ENCODE measurements around the gene FKBP15. TPM values are rescaled to one million over a fixed set of nuclear protein-coding genes. Genes with fewer than 3 reads are reported as not detected.
A peak's percentile ranks its signal among the peaks of the same experiment; 100 is the strongest.

Gene FKBP15
- total RNA-seq, 1 donor from 2014 or later, result 18.1 TPM

GRCh38 chr9:113186137-113186755 is 34.8 kb downstream of the FKBP15 start:
- DNase-seq, result no peak
- intact Hi-C loops (cut with DNase I), result no loop called here
- no peak for ATAC-seq (ENCODE audit: poor library complexity)

- ATAC-seq (ENCODE audit: poor library complexity) (no peak), DNase-seq (no peak)
- intact Hi-C loops (cut with DNase I), result no loop called here
Observed at GRCh38 chr9:113185271-113185670, 35.8 kb downstream of the FKBP15 start.

GRCh38 chr9:113184539-113184938 is 36.5 kb downstream of the FKBP15 start:
- DNase-seq, result no peak
- intact Hi-C loops (cut with DNase I), result no loop called here

DNA sequence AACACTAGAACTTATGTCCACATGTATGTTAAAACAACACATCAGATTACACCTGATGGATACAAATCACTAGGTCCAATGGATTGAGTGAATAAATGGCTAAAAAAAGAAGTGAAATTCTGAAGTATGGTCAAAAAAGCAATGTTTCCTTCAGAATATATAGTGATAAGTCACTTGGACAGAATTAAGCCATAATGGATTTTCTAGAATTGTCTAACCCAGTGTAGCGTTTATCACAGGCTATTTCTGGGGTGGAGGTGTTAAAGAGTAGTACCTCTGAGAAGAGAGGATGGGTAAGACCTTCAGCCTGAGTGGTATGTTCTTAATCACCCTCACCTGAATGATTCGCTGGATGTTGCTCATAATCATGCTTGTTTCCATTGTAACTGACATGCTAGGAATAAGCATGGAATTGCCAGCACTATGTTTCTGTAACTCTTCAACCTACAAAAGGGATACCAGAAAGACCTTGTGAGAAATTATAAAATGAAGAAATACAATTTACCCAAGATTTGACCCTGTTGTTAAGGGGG is 37.1 kb downstream of the FKBP15 start:
- DNase-seq, result no peak
- intact Hi-C loops (cut with DNase I), result no loop called here
- ATAC-seq (ENCODE audit: poor library complexity), result no peak

More at GRCh38 chr9:113184539-113184938, 36.5 kb downstream of the FKBP15 start:
- ATAC-seq (ENCODE audit: poor library complexity), result no peak

- ATAC-seq (ENCODE audit: poor library complexity) (no peak), DNase-seq (no peak)
- intact Hi-C loops (cut with DNase I), result no loop called here
Observed at GRCh38 chr9:113181165-113181564, 39.9 kb downstream of the FKBP15 start.

DNA sequence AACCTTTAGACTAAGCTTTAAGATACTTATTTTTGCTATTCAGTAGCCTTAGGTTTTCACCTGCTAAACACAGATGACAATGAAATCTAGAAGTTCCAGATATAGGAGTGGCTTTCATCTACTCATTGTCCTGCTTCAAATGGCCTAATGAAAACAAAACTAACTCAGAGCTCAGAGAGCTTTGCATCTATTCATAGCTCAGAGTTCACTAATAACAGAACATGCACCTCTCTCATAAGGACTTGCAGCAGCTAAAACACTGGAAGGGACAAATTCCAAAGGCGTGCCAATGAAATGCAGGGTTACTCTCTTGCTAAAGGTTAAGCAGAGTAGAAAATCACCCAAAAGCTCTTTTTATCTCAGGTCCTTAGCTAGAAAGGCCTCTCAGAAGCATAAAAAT is 41.2 kb downstream of the FKBP15 start:
- ATAC-seq (ENCODE audit: poor library complexity) (peak; percentile 89), DNase-seq (no peak)
- intact Hi-C loops (cut with DNase I), result no loop called here

GRCh38 chr9:113178087-113178486 is 43.0 kb downstream of the FKBP15 start:
- intact Hi-C loops (cut with DNase I), result no loop called here
- ATAC-seq (ENCODE audit: poor library complexity), result no peak
- no peak for DNase-seq

- intact Hi-C loops (cut with DNase I), result no loop called here
- DNase-seq, result no peak
- ATAC-seq (ENCODE audit: poor library complexity), result no peak
Observed at GRCh38 chr9:113177251-113177650, 43.8 kb downstream of the FKBP15 start.

DNA sequence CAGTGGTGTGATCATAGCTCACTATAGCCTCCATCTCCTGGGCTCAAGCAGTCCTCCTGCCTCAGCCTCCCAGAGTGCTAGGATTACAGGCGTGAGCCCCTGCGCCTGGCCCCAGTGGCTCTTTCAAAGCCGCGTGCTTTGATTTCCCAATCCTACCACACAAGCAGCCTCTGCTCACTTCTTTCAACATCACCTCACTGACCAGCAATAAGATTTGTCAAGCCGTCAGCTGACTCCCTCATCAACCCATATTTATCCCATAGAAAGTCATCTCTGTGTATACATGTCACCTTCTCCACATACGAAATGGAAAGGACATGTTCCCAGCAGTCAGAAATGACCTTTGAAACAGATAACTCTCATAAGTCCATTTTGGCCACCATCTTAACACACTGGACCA is 44.3 kb downstream of the FKBP15 start:
- ATAC-seq (ENCODE audit: poor library complexity) (no peak), DNase-seq (no peak)
- intact Hi-C loops (cut with DNase I), result no loop called here

GRCh38 chr9:113173341-113173740 is 47.7 kb downstream of the FKBP15 start:
- intact Hi-C loops (cut with DNase I), result no loop called here
- ATAC-seq (ENCODE audit: poor library complexity), result no peak
- DNase-seq, result no peak

DNA sequence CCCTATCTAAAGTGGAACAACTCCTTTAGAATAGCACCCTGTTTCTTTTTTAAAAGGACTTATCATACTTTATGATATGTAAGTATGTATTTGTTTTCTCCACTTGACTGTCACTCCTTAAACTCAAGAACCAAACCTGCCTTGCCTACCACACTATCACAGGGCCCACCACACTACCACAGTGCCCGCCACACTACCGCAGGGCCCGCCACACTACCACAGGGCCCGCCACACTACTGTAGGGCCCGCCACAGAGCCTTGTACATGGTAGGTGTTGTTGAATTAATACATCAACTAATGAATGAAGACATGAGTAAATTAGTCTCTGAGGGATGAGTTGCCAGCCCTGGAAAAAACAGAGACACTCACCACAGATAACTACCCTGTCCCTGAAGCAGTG is 52.3 kb downstream of the FKBP15 start:
- intact Hi-C loops (cut with DNase I), result no loop called here
- ATAC-seq (ENCODE audit: poor library complexity), result no peak
- no peak for DNase-seq

- DNase-seq, result no peak
- intact Hi-C loops (cut with DNase I), result no loop called here
- ATAC-seq (ENCODE audit: poor library complexity), result peak; percentile 39
Observed at GRCh38 chr9:113166039-113166438, 55.0 kb downstream of the FKBP15 start.

DNA sequence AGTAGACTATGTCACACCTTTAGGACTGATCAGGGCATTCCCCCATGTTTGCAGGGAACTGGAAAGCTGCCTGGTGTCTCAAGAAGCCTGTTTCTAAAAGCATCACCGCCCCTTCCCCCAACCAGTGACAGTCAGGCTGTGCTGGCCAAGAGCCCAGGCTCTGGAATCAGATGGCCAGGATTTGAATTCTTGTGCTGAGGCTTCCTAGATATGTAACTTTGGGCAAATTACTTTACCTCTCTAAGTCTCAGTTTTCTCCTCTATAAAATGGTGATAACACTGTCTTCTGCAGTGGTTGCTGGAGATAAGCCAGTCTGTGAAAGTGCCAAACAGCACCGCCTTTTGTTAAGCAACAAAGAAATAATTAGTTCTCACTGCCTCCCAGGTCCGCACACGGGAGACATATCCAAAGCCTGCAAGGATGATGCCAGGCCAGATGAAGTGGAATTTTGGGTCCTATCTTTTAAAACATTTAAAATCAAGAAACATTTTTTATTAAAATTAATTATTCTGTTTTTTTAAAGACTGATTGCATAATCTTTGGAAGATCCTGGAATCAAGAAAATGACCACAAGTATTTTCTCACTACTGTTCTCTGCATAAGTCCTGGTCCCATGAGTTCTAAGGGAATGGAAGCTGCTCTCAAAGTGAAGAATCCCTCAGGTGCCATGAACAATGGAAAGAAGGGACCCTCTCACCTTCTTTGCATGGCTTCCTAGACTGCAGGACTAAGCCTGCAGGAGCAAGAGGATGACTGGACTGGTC is 56.4 kb downstream of the FKBP15 start:
- ATAC-seq (ENCODE audit: poor library complexity), result peak; percentile 79
- intact Hi-C loops (cut with DNase I), result no loop called here
- DNase-seq, result peak; percentile 72

DNA sequence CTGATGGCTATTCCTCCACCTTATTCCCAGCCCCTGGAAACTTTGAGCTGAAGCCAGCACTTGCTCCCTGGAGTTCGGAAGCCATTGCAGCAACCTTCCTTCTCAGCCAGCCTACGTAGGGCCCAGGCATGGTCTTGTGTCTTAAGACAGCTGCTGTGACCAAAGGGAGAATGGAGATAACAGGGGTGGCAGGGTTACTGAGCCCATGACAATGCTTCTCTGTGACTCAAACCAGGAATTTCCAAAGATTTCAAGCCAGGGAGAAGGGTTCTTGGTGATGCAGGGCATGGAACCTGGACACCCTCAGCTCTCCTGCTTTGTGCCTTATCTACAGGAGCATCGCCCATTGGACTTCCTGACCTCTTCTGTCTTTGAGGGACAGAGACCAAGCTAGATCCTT is 58.1 kb downstream of the FKBP15 start:
- intact Hi-C loops (cut with DNase I), result no loop called here
- ATAC-seq (ENCODE audit: poor library complexity), result no peak

GRCh38 chr9:113160571-113160970 is 60.5 kb downstream of the FKBP15 start:
- intact Hi-C loops (cut with DNase I), result no loop called here
- no peak for ATAC-seq (ENCODE audit: poor library complexity)
- no peak for DNase-seq

More for the DNA sequence above, 58.1 kb downstream of the FKBP15 start:
- no peak for DNase-seq

DNA sequence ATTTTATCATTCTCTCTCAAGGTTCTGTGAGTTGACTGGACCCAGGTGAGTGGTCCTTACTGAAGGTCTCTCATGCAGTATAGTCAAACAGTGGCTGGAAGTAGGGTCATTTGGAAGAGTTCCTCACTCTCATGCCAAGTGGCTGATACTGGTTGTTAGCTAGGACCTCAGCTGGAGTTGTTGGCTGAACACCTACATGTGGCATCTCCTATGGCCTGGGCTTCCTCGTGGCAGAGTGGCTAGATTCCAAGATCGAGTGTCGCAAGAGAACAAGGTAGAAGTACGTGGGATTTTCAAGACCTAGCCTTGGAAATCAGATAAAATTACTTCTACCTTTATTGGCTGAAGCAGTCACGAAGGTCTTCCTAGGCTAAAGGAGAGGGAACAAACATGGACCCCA is 62.6 kb downstream of the FKBP15 start:
- DNase-seq (no peak), ATAC-seq (ENCODE audit: poor library complexity) (no peak)
- intact Hi-C loops (cut with DNase I), result no loop called here

DNA sequence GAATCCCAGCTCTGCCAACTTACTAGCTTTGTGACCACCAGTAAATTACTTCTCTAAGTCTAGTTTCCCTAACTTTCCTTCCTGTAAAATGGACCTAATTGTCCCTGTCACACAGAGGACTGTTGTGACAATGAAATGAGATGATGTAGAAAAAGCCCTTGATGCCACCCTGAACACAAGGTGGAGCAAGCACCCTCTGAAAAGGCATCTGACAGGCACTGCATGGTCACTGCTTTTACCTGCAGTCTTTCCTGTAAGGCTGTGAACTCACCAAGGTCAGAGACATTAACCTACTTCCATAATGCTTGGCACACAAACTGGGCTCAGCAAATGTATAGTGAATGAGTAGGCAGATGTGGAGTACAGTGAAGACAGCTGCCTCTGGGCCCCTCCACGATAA is 64.2 kb downstream of the FKBP15 start:
- ATAC-seq (ENCODE audit: poor library complexity), result no peak
- intact Hi-C loops (cut with DNase I), result no loop called here
- DNase-seq, result no peak

DNA sequence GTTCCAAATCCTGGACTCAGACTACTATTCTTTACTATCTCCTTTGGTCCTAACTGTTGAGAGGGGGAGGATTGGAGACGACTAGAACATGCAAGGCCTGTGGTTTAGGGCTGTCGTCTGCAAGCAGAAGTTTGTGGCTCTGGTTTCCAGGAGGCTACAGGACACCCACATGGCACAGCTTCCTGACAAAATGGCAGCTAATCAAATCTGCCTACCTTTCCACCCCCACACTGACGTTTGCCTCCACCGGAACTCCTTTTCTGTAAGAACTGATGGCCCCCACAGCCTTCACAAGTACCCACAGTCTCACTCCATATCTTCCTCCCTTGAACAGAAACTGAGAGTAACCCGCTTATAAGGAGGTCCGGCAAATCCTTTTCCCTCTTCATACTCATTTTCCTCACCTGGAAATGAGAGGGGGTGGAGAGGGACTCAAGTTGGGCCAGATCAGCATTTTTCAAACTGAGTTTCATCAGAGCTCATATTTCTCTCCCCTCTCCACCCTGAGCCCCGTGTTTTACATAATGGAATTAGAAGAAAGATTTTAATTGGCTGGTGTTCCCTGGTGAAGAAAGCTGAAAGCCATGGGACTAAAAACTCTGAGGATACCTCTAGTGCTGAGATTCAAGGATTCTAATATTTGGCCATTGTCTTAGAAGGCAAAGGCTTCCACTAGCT is 65.0 kb downstream of the FKBP15 start:
- DNase-seq (no peak), ATAC-seq (ENCODE audit: poor library complexity) (no peak)
- intact Hi-C loops (cut with DNase I), result no loop called here

DNA sequence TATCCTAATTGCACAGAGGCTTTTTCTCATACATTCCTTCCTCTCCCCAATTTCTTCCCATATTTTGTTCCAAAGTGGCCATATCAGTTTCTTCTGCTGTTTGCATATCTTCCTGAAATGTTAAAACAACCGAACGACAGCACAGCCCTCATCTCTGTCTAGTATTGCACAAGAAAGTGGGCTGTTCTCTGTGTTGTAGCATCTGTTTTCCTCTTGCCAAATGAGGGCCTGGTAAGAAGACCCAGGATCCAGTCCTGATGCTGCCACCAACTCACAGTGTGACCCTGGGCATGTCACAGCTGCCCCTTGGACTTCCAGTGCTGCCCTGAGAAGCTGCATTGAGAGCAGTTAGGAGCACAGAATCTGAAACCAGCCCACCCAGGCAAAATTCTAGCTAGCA is 66.1 kb downstream of the FKBP15 start:
- no peak for ATAC-seq (ENCODE audit: poor library complexity)
- intact Hi-C loops (cut with DNase I), result no loop called here

GRCh38 chr9:113154471-113154870 is 66.6 kb downstream of the FKBP15 start:
- ATAC-seq (ENCODE audit: poor library complexity), result no peak
- no peak for DNase-seq
- intact Hi-C loops (cut with DNase I), result no loop called here

More for the DNA sequence above, 66.1 kb downstream of the FKBP15 start:
- DNase-seq, result no peak

Data from Right ventricle myocardium superior (tissue), 1 donor.